ENCODE data around the gene ABCB9.
"Not testable (repeated sequence)": the region's sequence is repeated elsewhere in the genome, so short reads cannot be mapped to it uniquely, and the experiment has no call there.

ABCB9 gene

DNA sequence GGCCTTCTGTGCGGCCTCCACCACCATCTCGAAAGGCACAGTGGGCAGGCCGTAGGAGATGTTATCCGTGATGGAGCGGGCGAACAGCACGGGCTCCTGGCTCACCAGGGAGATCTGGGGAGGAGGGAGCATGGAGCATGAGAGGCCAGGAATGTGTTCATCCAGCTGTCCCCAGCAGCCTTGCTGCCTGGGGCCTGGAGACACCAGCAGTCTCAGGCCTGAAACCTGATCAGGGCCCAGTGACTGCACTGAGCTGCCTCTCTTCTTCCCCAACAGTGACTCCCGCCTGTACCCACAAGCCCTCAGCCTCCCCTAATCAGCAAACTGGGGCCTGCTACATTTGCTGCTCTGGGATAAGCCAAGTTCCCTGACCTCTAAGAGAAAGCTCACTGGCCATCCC lies 30.9 kb downstream of the ABCB9 start:
- DNase-seq = no peak

DNA sequence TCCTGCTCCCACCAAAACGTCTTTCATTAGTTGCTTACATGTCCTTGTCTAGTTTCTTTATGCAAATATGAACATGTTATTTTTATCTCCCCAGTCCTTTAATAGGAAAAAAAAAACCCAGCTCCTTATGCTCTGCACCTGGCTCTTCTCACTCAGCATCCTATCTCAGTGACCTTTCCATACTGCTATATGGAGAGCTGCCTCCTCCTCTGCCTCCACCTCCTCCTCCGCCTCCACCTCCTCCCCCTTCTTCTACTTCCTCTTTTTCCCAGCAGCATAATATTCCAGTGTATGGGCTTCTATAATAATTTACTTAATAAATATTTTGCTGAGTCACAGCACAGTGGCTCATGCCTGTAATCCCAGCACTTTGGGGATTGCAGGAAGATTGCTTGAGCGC lies 31.5 kb downstream of the ABCB9 start:
- no peak for DNase-seq

- DNase-seq = no peak
Measured at GRCh38 chr12:122932207-122932606, 34.1 kb downstream of the ABCB9 start.

DNA sequence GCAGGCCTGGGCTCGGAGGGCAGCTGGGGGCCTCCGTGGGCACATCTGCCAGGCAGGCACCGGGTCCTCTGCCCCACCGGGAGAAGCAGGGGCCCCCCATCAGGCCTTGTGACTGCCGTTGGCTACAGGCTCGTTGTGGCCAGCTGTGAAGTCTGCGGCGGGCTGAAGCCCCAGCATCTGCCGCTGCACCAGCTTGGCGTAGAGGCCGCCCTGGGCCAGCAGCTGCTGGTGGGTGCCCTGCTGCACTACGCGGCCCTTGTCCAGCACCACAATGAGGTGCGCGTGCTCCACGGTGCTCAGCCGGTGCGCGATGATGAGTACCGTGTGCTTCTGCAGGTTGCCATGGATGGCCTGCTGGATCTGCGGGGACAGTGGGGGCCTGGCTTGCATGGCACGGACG lies 36.5 kb downstream of the ABCB9 start:
- DNase-seq = no peak

- DNase-seq = no peak
Measured at GRCh38 chr12:122929148-122929538, 37.1 kb downstream of the ABCB9 start.

GRCh38 chr12:122928404-122929147 lies 37.7 kb downstream of the ABCB9 start:
- DNase-seq = no peak

- no peak for DNase-seq
Measured at GRCh38 chr12:122927756-122928403, 38.4 kb downstream of the ABCB9 start.

- DNase-seq = no peak
Measured at GRCh38 chr12:122921917-122922316, 44.3 kb downstream of the ABCB9 start.

DNA sequence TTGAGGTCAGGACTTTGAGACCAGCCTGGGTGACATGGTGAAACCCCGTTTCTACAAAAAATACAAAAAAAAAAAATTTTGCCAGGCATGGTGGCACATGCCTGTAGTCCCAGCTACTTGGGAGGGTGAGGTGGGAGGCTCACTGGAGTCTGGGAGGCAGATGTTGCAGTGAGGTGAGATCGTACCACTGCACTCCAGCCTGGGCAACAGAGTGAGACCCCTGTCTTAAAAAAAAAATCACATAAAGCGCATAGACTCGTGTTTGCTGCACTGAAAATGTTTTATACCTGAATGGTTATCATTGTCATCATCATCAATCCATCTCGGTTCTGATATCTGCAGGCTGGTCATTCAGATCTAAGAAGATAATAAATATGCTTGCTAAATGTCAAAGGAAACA lies 45.6 kb downstream of the ABCB9 start:
- DNase-seq = no peak

DNA sequence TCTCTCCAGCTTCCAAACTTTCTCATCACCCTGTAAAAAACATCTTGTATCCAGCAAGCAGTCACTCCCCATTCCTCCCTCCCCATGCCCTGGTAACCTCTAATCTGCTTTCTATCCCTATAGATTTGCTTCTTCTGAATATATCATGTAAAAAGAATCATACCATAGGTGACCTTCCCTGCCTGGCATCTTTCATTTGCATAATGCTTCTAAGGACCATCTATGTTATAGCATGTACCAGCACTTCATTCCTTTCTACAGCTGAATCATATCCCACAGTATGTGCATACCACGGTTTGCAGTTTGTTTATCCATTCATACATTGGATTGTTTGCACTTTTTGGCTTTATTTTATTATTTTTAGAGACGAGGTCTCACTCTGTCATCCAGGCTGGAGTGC lies 47.4 kb downstream of the ABCB9 start:
- DNase-seq = no peak

DNA sequence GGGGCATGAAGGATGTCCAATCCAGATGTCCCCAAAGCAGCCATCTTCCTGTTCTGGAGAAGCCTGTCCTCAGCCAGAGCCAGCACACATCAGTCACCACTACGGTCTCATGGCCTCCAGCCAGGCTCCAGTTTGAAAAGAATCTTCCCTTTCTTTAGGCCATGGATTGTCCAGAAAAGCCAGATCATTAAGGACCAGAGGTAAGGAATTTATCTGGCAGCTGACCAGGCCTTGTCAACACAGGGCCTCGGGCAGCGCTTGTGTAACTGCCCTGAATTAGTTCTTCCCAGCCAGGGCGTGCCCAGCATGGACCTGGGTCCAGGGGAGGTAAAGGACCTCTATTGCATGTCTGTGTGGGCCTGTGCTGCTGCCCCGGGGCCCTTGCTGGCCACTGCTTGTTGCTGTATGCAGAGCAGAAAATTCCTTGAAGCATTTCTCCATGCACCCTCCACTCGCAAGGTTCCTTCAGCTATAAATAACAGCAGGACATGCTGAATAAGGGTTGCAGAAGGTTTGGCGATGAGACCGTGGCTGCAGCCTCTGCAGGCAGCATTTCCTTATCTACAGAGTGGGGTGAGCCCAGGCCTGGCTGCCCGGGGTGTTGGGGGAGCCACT lies 48.6 kb downstream of the ABCB9 start:
- DNase-seq = no peak

- no peak for DNase-seq
Measured at GRCh38 chr12:122909442-122910288, 56.6 kb downstream of the ABCB9 start.

- no peak for DNase-seq
Measured at GRCh38 chr12:122908915-122909314, 57.3 kb downstream of the ABCB9 start.

DNA sequence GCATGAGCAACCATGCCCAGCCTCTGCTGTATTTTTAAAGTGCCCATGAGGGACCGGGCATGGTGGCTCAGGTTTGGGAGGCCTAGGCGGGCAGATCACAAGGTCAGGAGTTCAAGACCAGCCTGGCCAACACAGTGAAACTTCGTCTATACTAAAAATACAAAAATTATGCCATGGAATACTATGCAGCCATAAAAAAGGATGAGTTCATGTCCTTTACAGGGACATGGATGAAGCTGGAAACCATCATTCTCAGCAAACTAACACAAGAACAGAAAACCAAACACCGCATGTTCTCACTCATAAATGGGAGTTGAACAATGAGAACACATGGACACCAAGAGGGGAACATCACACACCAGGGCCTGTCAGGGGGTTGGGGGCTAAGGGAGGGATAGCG lies 61.0 kb downstream of the ABCB9 start:
- not testable (repeated sequence) for DNase-seq

DNA sequence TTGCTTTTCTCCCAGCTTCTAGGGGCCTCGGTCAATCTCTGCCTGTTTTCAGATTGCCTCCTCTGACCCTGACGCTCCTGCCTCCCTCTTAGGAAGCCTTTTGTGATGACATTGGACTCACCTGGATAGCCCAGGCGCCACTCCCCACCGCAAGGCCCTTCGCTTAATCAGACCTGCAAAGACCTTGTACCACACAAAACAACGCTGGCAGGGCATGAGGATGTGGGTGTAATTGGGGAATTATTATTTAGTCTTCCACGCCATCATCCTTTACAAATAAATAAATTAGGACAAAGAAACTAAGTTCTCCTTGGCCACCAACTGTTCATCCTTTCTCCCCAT lies 62.6 kb downstream of the ABCB9 start:
- no peak for DNase-seq

DNA sequence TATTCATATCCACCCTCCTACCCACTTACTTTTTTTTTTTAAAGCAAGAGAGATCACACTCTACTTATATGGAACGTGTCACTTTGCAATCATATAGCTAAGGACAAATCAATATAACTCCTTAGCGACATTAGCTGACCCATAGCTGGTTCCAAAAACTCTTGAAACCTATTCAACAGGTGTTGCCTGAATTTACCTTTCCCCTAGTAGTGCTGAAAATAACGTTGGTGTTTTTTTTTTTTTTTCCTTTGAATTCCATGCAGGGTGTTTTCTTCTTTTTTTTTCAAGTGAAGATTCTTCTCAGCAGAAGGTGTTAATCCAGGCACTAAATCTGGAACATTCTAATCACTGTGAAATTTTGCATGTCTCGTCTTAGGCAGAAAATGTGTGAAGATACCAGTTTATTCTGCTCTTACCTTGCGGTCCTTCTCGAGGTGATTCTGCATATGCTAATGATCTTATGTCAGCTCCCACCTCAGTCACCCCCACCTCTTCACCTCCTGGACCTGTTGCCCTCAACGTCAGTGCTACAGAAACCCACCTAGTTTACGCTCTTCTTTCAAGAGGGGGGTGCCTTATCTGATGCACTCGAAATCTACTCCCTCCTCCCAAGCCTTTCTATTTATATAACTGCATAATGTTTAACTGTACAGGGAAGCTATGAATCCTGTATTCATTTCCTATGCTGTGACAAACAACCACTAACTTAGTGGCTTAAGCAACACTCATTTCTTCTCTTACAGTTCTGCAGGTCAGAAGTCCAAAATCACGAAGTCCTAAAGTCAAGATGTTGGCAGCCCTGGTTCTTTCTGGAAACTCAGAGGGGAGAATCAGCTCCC lies 63.2 kb downstream of the ABCB9 start:
- no peak for DNase-seq

DNA sequence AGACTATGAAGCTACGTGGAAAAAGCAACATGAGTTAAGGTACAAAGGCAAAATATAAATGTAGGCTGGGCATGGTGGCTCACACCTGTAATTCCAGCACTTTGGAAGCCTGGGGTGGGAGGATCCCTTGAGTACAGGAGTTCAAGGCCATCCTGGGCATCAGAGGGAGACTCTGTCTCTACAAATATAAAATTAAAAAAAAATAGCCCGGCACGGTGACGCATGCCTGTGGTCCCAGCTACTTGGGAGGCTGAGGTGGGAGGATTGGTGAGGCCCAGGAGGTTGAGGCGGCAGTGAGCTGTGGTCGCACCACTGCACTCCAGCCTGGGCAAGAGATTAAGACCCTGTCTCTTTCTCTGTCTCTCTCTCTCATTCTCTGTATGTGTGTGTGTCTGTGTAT lies 66.4 kb downstream of the ABCB9 start:
- DNase-seq = no peak

DNA sequence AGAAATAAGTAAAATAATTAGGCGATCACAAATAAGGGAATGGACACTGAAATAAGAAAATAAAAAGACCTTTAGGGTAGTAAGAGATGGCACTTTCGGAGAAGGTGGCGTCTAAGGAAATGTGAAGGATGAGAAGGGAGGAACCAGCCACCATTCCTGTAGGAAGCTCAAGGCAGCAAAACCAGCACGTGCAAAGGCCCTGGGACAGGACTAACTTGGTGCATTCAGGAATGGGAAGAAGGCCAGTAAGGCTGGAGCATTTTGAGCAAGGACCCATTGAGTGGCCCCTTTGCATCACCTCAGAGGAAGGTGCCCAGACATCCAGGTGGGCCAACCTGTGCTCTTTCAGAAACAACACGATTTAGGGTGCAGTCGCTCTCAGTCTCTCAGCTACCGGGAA lies 69.6 kb downstream of the ABCB9 start:
- DNase-seq = no peak

DNA sequence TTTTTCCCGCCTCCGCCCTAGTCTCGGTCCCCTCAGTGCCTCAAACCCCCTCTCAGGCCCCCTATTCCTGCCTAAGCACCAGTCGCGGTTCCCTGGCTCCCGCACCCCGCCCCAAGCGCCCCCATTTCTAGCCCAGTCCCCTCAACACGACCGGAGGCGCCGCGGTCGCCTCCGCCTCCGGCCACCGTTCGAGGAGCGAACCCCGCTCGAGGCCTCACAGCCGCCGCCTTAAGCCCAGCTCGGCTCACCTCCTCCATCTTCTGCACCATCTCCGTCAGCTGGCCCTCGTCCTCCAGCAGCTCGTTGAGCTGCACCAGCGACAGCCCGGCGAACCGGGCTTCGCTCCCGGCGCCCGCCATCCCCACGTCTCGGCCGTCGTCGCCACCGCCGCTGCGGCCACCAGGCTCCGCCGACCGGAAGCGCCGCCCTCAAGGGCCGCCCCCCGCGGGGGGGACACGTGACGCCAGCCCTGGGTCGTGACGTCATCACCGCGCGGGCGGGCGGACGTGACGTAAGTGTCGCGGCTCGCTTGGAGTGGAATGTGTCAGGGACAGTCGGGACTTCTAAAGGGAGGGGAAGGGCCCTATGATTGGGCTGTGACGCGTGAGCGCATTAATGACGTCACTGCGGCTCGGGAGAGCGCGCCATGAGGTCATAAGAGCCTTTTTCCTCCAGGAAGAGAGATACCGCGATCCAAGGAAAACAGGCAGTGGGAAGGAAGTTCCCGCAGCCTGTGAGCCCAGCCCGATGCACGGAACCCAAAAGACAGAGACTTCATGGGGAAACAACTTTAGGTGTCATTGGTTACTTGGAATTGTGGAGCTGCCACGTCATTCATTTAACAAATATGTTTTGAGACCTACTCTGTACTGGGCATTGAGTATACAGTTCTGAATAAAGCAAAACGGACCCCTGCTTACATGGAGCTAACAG lies 70.3 kb downstream of the ABCB9 start, which contains the start of gene VPS37B:
Gene VPS37B, minus strand, starts transcription at position 421 of the 933 bp plus-strand sequence. Its CDS starts 62 bp downstream, at position 359.
- peak; percentile 75 to 87 (median 83) for DNase-seq

GRCh38 chr12:122895320-122895703 lies 71.0 kb downstream of the ABCB9 start:
- DNase-seq = no peak
